HepG2 (cell line): ENCODE measurements around the gene MYH9. TPM values are rescaled to one million over a fixed set of nuclear protein-coding genes. Genes with fewer than 3 reads are reported as not detected.

Source experiments
- ATAC-seq: fragments of 200-7000 bp; cut with Tn5 transposase; 3 replicates; pipeline ENCODE4 v1.9.1; 2020; ENCODE audit warnings: mild to moderate bottlenecking, moderate library complexity
- BruUV-seq: library from RNA; stranded (reverse); fragments of 400-500 nt; replicated peaks from 2 replicates; lab custom pipeline; 2021; lab: Mats Ljungman, UMichigan
- CTCF ChIA-PET: fragments of 300-600 bp; formaldehyde crosslinking; extraction: SDS; loops from one replicate; lab custom pipeline; 2021; ENCODE audit warnings: low total read pairs, inconsistent platforms, low intra/inter-chr PET ratio; lab: Yijun Ruan, JAX
- POLR2A ChIA-PET: fragments of 350-600 bp; sonication (Branson Sonifier 250); formaldehyde crosslinking; loops from one replicate; lab custom pipeline; 2020; ENCODE audit warnings: antibody characterized with exemption, inconsistent platforms; lab: Yijun Ruan, JAX
- DNase-seq: peaks from one replicate; pipeline ENCODE4 v3.0.0-alpha.2; 2015; ENCODE audit warnings: low spot score
- FAIRE-seq: peaks from 3 replicates; lab custom pipeline; 2011; peaks lifted over from hg19 to GRCh38; lab: Jason Lieb, UNC
- H2AFZ ChIP-seq: one replicate; pipeline ENCODE4 v1.6.1; 2011; ENCODE audit warnings: low read length, inconsistent platforms
- H3K27ac ChIP-seq: fragments of 300-600 bp; 3 replicates; pipeline ENCODE4 v1.8.0; 2011; ENCODE audit warnings: mixed run types, mild to moderate bottlenecking, mixed read lengths, low read length, inconsistent platforms; ENCODE audit not compliant: insufficient read depth; ENCODE audit errors: extremely low read length
- H3K27me3 ChIP-seq, 2 experiments: fragments of 200-600 bp in 1 of 2; 2 replicates in 1 of 2; 3 replicates in 1 of 2; pipeline versions ENCODE4 v1.6.0 to v1.8.0; 2011; ENCODE audit warnings: low read length in 2 of 2, mild to moderate bottlenecking in 2 of 2, moderate library complexity in 2 of 2, inconsistent platforms in 1 of 2; ENCODE audit not compliant: insufficient read depth in 2 of 2, control insufficient read depth in 1 of 2
- H3K36me3 ChIP-seq, 2 experiments: fragments of 200-600 bp in 1 of 2; replicated peaks in 1 of 2; 2 replicates in 1 of 2; 3 replicates in 1 of 2; pipeline versions ENCODE4 v1.5.1 to v1.8.0; 2011; ENCODE audit warnings: low read length in 2 of 2, inconsistent platforms in 1 of 2; ENCODE audit not compliant: insufficient read depth in 2 of 2, control insufficient read depth in 1 of 2
- H3K4me1 ChIP-seq: 2 replicates; pipeline ENCODE4 v1.5.1; 2012; ENCODE audit warnings: low read length, inconsistent platforms; ENCODE audit not compliant: insufficient read depth
- H3K4me2 ChIP-seq: 2 replicates; pipeline ENCODE4 v1.6.0; 2011; ENCODE audit warnings: low read depth, low read length, inconsistent platforms
- H3K4me3 ChIP-seq, 3 experiments: fragments of 200-600 bp in 1 of 3; sonication (generic), shearing (Covaris generic) in 1 of 3; replicated peaks in 1 of 3; 2 replicates each; pipeline ENCODE4 v1.5.1; 2011 to 2016; ENCODE audit warnings: low read length in 3 of 3, inconsistent platforms in 2 of 3, low read depth in 2 of 3, mild to moderate bottlenecking in 2 of 3, control low read depth in 1 of 3, mixed read lengths in 1 of 3; ENCODE audit not compliant: insufficient read depth in 1 of 3
- H3K79me2 ChIP-seq: one replicate; pipeline ENCODE4 v1.6.1; 2011; ENCODE audit warnings: low read length, inconsistent platforms; ENCODE audit not compliant: insufficient read depth
- H3K9ac ChIP-seq: 2 replicates; pipeline ENCODE4 v1.6.0; 2011; ENCODE audit warnings: mild to moderate bottlenecking, low read depth, low read length, inconsistent platforms; ENCODE audit not compliant: insufficient read depth
- H3K9me3 ChIP-seq: 2 replicates; pipeline ENCODE4 v1.5.1; 2012; ENCODE audit warnings: mild to moderate bottlenecking, low read length
- H4K20me1 ChIP-seq: 2 replicates; pipeline ENCODE4 v1.6.0; 2011; ENCODE audit warnings: inconsistent platforms, mild to moderate bottlenecking, low read length, moderate library complexity; ENCODE audit not compliant: insufficient read depth
- FOXK2 ChIP-seq: fragments of 450-650 bp; IDR thresholded peaks from 2 replicates; pipeline ENCODE4 v1.6.1; 2016
- MZF1 ChIP-seq: sonication (generic); formaldehyde crosslinking; IDR thresholded peaks from 2 replicates; pipeline ENCODE4 v1.8.1; 2023; ENCODE audit warnings: mild to moderate bottlenecking, missing genetic modification reagents, borderline replicate concordance
- NCOA5 ChIP-seq: sonication (generic); formaldehyde crosslinking; IDR thresholded peaks from 2 replicates; pipeline ENCODE4 v1.4.0; 2020; ENCODE audit warnings: missing genetic modification reagents
- SMAD1 ChIP-seq: sonication (generic); formaldehyde crosslinking; IDR thresholded peaks from 2 replicates; pipeline ENCODE4 v1.4.0; 2020; ENCODE audit warnings: missing genetic modification reagents, low read depth, mild to moderate bottlenecking, borderline replicate concordance
- ZNF572 ChIP-seq: sonication (generic); formaldehyde crosslinking; IDR thresholded peaks from 2 replicates; pipeline ENCODE4 v1.5.1; 2020; ENCODE audit warnings: mild to moderate bottlenecking, missing genetic modification reagents
- ZNF670 ChIP-seq: sonication (generic); formaldehyde crosslinking; IDR thresholded peaks from 2 replicates; pipeline ENCODE4 v1.8.0; 2022; ENCODE audit warnings: mild to moderate bottlenecking, missing genetic modification reagents, borderline replicate concordance
- WGBS: methylation state at CpG from one replicate; pipeline ENCODE4 v1.1.6; 2017; ENCODE audit warnings: low lambda C conversion rate; 5-methylcytosine and 5-hydroxymethylcytosine counted together
- in situ Hi-C: cut with HindIII; loops from 2 replicates; pipeline ENCODE4 v1.10.0; 2017; ENCODE audit warnings: low pct_unique_long_range_greater_than_20kb; ENCODE audit not compliant: extremely low pct_ligation_motif_present
- intact Hi-C: fragments of 100-400 bp; cut with micrococcal nuclease; formaldehyde crosslinking; loops from one replicate; pipeline ENCODE4 v1.10.0; 2022; ENCODE audit not compliant: unreplicated experiment
- polyA plus RNA-seq, 8 experiments: library from polyadenylated mRNA; depleted of rRNA in 3 of 8; stranded (reverse) in 7 of 8; unstranded in 1 of 8; fragments of >200 nt; fragmentation: Illumina TruSeq in 4 of 8; extraction: Trizol in 4 of 8; gene quantifications; 2 replicates each; pipeline versions ENCODE4 v1.2.1 to v1.2.3, GENCODE V29; 2011 to 2016; ENCODE audit warnings: low read depth in 4 of 8, missing spikeins in 1 of 8, mixed read lengths in 1 of 8; ENCODE audit not compliant: insufficient read depth in 1 of 8
- total RNA-seq, 5 experiments: library from RNA; depleted of rRNA; stranded (reverse); fragments of >200 nt; fragmentation: Illumina TruSeq; extraction: Trizol; gene quantifications; 2 replicates each; pipeline ENCODE4 v1.2.3, GENCODE V29; 2016; ENCODE audit warnings: low read depth in 1 of 5
- TF ChIP-seq, protein P1 (sequence below): sonication (generic); formaldehyde crosslinking; IDR thresholded peaks from 2 replicates; pipeline ENCODE4 v1.5.0; 2020; ENCODE audit warnings: missing genetic modification reagents
- TF ChIP-seq, protein P2 (sequence below): IDR thresholded peaks from 2 replicates; pipeline ENCODE4 v1.6.1; 2012; ENCODE audit warnings: low read length, improper control_type of control experiment
- TF ChIP-seq, protein P3 (sequence below): sonication (generic); formaldehyde crosslinking; IDR thresholded peaks from 2 replicates; pipeline ENCODE4 v1.4.0; 2020; ENCODE audit warnings: missing genetic modification reagents
- TF ChIP-seq, protein P4 (sequence below): sonication (generic); formaldehyde crosslinking; IDR thresholded peaks from 2 replicates; pipeline ENCODE4 v1.5.0; 2020; ENCODE audit warnings: mild to moderate bottlenecking, missing genetic modification reagents, moderate library complexity

The MYH9 gene
- total and polyA plus RNA-seq, 2 of the 13 experiments (the other 11 are each of a cell fraction or from before 2014, with no cell fraction given) = 50.7 to 98.5 TPM

DNA sequence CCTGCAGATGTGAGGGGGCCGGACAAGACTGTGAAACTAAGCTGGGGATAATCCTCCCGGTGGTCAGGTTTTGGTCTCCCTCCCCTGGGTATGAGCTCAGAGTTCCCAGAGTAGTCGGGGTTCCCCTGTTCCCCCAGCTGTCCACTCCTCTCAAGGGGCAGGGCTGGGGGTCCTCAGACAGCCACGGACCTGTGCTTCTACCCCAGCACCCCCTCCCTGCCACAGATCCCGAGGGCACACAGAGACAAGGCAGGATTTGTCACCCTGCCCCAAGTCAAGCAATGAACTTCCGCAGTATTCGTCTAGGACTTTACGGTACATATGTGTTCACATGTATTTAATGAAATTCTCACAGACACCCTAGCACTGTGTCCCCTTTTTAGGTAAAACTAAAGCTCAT, 89.6 kb downstream of the MYH9 start:
- no peak for DNase-seq
- no peak for FAIRE-seq
- no peak overlapping the region for H3K9ac ChIP-seq
- intact Hi-C loops (no loop called here), in situ Hi-C loops (no loop called here)
- H3K9me3 ChIP-seq = no peaks in the 10 kb centered on the region
- no peak overlapping the region for H3K4me2 ChIP-seq
- no peaks in the 10 kb centered on the region for H4K20me1 ChIP-seq
- no TSS peak for BruUV-seq
- peaks cover 74 to 94% of the 10 kb centered on the region in 2 experiments for H3K36me3 ChIP-seq
- H3K27me3 ChIP-seq = no peaks in the 10 kb centered on the region
- ChIA-PET CTCF (no interaction called here), POLR2A (no interaction called here)
- no peaks in the 10 kb centered on the region for H3K4me1 ChIP-seq
- WGBS = 97% methylated on average over 5 of the region's 8 CpGs
- no peaks in the 10 kb centered on the region for H3K79me2 ChIP-seq
- no peak for TF ChIP-seq MZF1
- TF ChIP-seq, protein P1, sequence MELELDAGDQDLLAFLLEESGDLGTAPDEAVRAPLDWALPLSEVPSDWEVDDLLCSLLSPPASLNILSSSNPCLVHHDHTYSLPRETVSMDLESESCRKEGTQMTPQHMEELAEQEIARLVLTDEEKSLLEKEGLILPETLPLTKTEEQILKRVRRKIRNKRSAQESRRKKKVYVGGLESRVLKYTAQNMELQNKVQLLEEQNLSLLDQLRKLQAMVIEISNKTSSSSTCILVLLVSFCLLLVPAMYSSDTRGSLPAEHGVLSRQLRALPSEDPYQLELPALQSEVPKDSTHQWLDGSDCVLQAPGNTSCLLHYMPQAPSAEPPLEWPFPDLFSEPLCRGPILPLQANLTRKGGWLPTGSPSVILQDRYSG (CRISPR knock-in tag) = no peak
- TF ChIP-seq SMAD1 = no peak
- TF ChIP-seq, protein P2, sequence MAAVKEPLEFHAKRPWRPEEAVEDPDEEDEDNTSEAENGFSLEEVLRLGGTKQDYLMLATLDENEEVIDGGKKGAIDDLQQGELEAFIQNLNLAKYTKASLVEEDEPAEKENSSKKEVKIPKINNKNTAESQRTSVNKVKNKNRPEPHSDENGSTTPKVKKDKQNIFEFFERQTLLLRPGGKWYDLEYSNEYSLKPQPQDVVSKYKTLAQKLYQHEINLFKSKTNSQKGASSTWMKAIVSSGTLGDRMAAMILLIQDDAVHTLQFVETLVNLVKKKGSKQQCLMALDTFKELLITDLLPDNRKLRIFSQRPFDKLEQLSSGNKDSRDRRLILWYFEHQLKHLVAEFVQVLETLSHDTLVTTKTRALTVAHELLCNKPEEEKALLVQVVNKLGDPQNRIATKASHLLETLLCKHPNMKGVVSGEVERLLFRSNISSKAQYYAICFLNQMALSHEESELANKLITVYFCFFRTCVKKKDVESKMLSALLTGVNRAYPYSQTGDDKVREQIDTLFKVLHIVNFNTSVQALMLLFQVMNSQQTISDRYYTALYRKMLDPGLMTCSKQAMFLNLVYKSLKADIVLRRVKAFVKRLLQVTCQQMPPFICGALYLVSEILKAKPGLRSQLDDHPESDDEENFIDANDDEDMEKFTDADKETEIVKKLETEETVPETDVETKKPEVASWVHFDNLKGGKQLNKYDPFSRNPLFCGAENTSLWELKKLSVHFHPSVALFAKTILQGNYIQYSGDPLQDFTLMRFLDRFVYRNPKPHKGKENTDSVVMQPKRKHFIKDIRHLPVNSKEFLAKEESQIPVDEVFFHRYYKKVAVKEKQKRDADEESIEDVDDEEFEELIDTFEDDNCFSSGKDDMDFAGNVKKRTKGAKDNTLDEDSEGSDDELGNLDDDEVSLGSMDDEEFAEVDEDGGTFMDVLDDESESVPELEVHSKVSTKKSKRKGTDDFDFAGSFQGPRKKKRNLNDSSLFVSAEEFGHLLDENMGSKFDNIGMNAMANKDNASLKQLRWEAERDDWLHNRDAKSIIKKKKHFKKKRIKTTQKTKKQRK = no peak
- no peak for TF ChIP-seq ZNF572
- TF ChIP-seq ZNF670 (CRISPR knock-in tag) = no peak
- TF ChIP-seq, protein P3, sequence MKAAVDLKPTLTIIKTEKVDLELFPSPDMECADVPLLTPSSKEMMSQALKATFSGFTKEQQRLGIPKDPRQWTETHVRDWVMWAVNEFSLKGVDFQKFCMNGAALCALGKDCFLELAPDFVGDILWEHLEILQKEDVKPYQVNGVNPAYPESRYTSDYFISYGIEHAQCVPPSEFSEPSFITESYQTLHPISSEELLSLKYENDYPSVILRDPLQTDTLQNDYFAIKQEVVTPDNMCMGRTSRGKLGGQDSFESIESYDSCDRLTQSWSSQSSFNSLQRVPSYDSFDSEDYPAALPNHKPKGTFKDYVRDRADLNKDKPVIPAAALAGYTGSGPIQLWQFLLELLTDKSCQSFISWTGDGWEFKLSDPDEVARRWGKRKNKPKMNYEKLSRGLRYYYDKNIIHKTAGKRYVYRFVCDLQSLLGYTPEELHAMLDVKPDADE (CRISPR knock-in tag) = no peak
- no peak for TF ChIP-seq NCOA5 (CRISPR knock-in tag)
- TF ChIP-seq, protein P4, sequence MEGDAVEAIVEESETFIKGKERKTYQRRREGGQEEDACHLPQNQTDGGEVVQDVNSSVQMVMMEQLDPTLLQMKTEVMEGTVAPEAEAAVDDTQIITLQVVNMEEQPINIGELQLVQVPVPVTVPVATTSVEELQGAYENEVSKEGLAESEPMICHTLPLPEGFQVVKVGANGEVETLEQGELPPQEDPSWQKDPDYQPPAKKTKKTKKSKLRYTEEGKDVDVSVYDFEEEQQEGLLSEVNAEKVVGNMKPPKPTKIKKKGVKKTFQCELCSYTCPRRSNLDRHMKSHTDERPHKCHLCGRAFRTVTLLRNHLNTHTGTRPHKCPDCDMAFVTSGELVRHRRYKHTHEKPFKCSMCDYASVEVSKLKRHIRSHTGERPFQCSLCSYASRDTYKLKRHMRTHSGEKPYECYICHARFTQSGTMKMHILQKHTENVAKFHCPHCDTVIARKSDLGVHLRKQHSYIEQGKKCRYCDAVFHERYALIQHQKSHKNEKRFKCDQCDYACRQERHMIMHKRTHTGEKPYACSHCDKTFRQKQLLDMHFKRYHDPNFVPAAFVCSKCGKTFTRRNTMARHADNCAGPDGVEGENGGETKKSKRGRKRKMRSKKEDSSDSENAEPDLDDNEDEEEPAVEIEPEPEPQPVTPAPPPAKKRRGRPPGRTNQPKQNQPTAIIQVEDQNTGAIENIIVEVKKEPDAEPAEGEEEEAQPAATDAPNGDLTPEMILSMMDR (CRISPR knock-in tag) = no peak
- no peak for TF ChIP-seq FOXK2
- TF ChIP-seq, all 625 proteins: peak for 0
- Histone ChIP-seq H2AFZ (no peak overlapping the region), H3K27ac (no peak overlapping the region), H3K4me3 (no peak overlapping the region)
- no peak for ATAC-seq
